GM12865 (cell line): ENCODE measurements around the gene HMGA1.
A peak's percentile ranks its signal among the peaks of the same experiment; 100 is the strongest.

Experiments used
- DNase-seq: peaks from one replicate; pipeline ENCODE4 v3.0.0; 2010; ENCODE audit warnings: low read depth
- H3K4me3 ChIP-seq: 2 replicates; pipeline ENCODE4 v1.5.1; 2011; ENCODE audit warnings: mild to moderate bottlenecking, low read depth, low read length, control low read depth
- TF ChIP-seq, protein P1 (sequence below): IDR thresholded peaks from 2 replicates; pipeline ENCODE4 v1.5.1; 2011; ENCODE audit warnings: low read length, control low read depth, low read depth, inconsistent platforms; ENCODE audit not compliant: insufficient read depth; ENCODE audit errors: missing control alignments

Gene HMGA1

DNA sequence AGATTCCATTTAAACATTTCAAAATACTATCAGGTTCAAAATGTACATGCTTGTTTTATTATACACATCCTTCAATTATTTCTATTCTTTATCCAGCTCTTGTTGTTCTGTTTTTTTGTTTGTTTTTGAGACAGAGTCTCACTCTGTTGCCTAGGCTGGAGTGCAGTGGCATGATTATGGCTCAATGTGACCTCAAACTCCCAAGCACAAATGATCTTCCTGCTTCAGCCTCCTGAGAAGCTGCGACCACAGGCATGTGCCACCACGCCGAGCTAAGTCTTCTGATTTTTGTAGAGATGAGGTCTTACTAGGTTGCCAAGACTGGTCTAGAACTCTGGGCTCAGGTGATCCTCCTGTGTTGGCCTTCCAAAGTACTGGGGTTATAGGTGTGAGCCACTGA lies 56.3 kb downstream of the HMGA1 start:
- H3K4me3 ChIP-seq, result no peak overlapping the region
- TF ChIP-seq, protein P1, sequence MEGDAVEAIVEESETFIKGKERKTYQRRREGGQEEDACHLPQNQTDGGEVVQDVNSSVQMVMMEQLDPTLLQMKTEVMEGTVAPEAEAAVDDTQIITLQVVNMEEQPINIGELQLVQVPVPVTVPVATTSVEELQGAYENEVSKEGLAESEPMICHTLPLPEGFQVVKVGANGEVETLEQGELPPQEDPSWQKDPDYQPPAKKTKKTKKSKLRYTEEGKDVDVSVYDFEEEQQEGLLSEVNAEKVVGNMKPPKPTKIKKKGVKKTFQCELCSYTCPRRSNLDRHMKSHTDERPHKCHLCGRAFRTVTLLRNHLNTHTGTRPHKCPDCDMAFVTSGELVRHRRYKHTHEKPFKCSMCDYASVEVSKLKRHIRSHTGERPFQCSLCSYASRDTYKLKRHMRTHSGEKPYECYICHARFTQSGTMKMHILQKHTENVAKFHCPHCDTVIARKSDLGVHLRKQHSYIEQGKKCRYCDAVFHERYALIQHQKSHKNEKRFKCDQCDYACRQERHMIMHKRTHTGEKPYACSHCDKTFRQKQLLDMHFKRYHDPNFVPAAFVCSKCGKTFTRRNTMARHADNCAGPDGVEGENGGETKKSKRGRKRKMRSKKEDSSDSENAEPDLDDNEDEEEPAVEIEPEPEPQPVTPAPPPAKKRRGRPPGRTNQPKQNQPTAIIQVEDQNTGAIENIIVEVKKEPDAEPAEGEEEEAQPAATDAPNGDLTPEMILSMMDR, result no peak

DNA sequence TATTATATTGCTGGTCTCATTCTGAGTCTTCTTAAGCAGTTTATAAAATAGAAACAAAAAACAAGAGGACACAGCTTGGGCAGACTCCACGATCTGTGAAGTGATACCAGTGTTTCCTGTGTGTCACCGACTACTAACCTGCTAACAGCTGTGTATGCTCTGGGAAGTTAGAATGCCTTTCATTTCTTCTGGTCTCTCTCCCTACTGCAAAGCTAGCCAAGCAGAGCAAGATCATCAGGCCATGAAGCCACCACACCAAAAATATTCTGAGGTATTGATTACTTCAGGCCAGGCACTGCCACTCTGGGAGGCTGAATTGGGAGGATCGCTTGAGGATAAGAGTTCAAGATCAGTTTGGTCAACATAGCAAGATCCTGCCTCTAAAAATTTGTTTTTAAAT lies 59.0 kb downstream of the HMGA1 start:
- TF ChIP-seq, protein P1, result no peak
- peak overlapping the region; percentile 30 for H3K4me3 ChIP-seq
- DNase-seq, result peak; percentile 90

More for the DNA sequence above, 56.3 kb downstream of the HMGA1 start:
- DNase-seq, result no peak
